B cell (primary cell): Measurements from ENCODE around the gene RARRES1. TPM values are rescaled to one million over a fixed set of nuclear protein-coding genes. Genes with fewer than 3 reads are reported as not detected.

Experiments
- ATAC-seq: fragments of 200-7000 bp; cut with Tn5 transposase; one replicate; pipeline ENCODE4 v1.10.0; 2021; ENCODE audit warnings: low read depth, mild to moderate bottlenecking, moderate number of reproducible peaks, moderate library complexity
- CTCF ChIA-PET: fragments of 350-600 bp; sonication (Branson Sonifier 250); formaldehyde crosslinking; loops from one replicate; lab custom pipeline; 2021; ENCODE audit warnings: antibody characterized with exemption, inconsistent platforms; lab: Charles Lee
- POLR2A ChIA-PET: fragments of 350-600 bp; sonication (Branson Sonifier 250); formaldehyde crosslinking; loops from one replicate; lab custom pipeline; 2021; ENCODE audit warnings: antibody characterized with exemption; lab: Charles Lee
- DNase-seq: peaks from one replicate; pipeline ENCODE4 v3.0.0; 2013
- H2AFZ ChIP-seq: 2 replicates; pipeline ENCODE4 v1.6.1; 2012; ENCODE audit warnings: mild to moderate bottlenecking, low read depth, low read length; ENCODE audit not compliant: insufficient read depth, poor library complexity, severe bottlenecking
- H3K27ac ChIP-seq, 2 donors: 1 replicate in 1 of 2; 2 replicates in 1 of 2; pipeline ENCODE4 v1.5.1; 2012 to 2013; ENCODE audit warnings: low read length in 2 of 2, mild to moderate bottlenecking in 2 of 2, moderate library complexity in 1 of 2
- H3K27me3 ChIP-seq, 4 experiments: fragments of 200-600 bp in 1 of 4; sonication (generic) in 1 of 4; replicated peaks in 1 of 4; 1 replicate in 2 of 4; 2 replicates in 2 of 4; pipeline versions ENCODE4 v1.6.1 to v1.7.0; 2013 to 2016; ENCODE audit warnings: low read length in 3 of 4, mild to moderate bottlenecking in 2 of 4, mixed read lengths in 1 of 4, moderate library complexity in 1 of 4; ENCODE audit not compliant: insufficient read depth in 4 of 4, control insufficient read depth in 3 of 4; ENCODE audit errors: control extremely low read depth in 1 of 4
- H3K36me3 ChIP-seq, 2 experiments: replicated peaks in 1 of 2; 1 replicate in 1 of 2; 2 replicates in 1 of 2; pipeline versions ENCODE4 v1.6.1 to v1.7.1; 2013; ENCODE audit warnings: low read length in 1 of 2; ENCODE audit not compliant: insufficient read depth in 2 of 2, control insufficient read depth in 1 of 2; ENCODE audit errors: control extremely low read depth in 1 of 2, extremely low read depth in 1 of 2
- H3K4me1 ChIP-seq, 2 donors: fragments of 200-600 bp in 1 of 2; sonication (generic) in 1 of 2; 1 replicate in 1 of 2; 2 replicates in 1 of 2; pipeline versions ENCODE4 v1.5.1 to v1.6.1; 2013 to 2017; ENCODE audit warnings: low read length in 2 of 2; ENCODE audit not compliant: control insufficient read depth in 2 of 2, insufficient read depth in 2 of 2
- H3K4me2 ChIP-seq: replicated peaks from 2 replicates; pipeline ENCODE3; 2012; ENCODE audit warnings: mild to moderate bottlenecking, low read depth, low read length; ENCODE audit not compliant: poor library complexity, severe bottlenecking
- H3K4me3 ChIP-seq, 5 experiments: fragments of 200-600 bp in 1 of 5; sonication (generic) in 1 of 5; 1 replicate in 3 of 5; 2 replicates in 2 of 5; pipeline versions ENCODE4 v1.5.1 to v1.7.0; 2011 to 2016; ENCODE audit warnings: low read length in 4 of 5, mild to moderate bottlenecking in 4 of 5, low read depth in 2 of 5, control low read depth in 1 of 5, moderate library complexity in 1 of 5; ENCODE audit not compliant: insufficient read depth in 1 of 5; ENCODE audit errors: control extremely low read depth in 1 of 5, extremely low read depth in 1 of 5
- H3K79me2 ChIP-seq: fragments of 200-600 bp; sonication (generic); one replicate; pipeline ENCODE4 v1.6.0; 2016; ENCODE audit warnings: low read length; ENCODE audit not compliant: control insufficient read depth, insufficient read depth
- H3K9ac ChIP-seq: fragments of 200-600 bp; sonication (generic); 2 replicates; pipeline ENCODE4 v1.6.1; 2017; ENCODE audit warnings: mild to moderate bottlenecking, low read length, moderate library complexity
- H3K9me3 ChIP-seq, 3 donors: one replicate each; pipeline versions ENCODE4 v1.6.1 to v1.7.1; 2013; ENCODE audit warnings: low read length in 2 of 3; ENCODE audit not compliant: control insufficient read depth in 2 of 3, insufficient read depth in 1 of 3; ENCODE audit errors: control extremely low read depth in 1 of 3
- H4K20me1 ChIP-seq: 2 replicates; pipeline ENCODE4 v1.6.0; 2012; ENCODE audit warnings: mild to moderate bottlenecking, low read length; ENCODE audit not compliant: insufficient read depth, control insufficient read depth, poor library complexity, severe bottlenecking
- H3K27ac Mint-ChIP-seq: one replicate; pipeline ENCODE4 v1.8.0; 2021; ENCODE audit warnings: mixed read lengths
- H3K27me3 Mint-ChIP-seq: one replicate; pipeline ENCODE4 v1.8.0; 2021; ENCODE audit warnings: mixed read lengths
- H3K4me1 Mint-ChIP-seq: one replicate; pipeline ENCODE4 v1.8.0; 2021; ENCODE audit warnings: mixed read lengths
- H3K4me3 Mint-ChIP-seq: one replicate; pipeline ENCODE4 v1.8.0; 2021; ENCODE audit warnings: mixed read lengths
- H3K9me3 Mint-ChIP-seq: one replicate; pipeline ENCODE4 v1.8.0; 2022; ENCODE audit warnings: mixed read lengths; ENCODE audit not compliant: insufficient read depth
- CTCF ChIP-seq: fragments of 200-600 bp; IDR thresholded peaks from one replicate; pipeline ENCODE4 v1.8.0; 2022; ENCODE audit warnings: antibody characterized with exemption, mild to moderate bottlenecking
- EZH2 ChIP-seq: IDR thresholded peaks from 2 replicates; pipeline ENCODE4 v1.6.1; 2012; ENCODE audit warnings: borderline replicate concordance, low read depth, mild to moderate bottlenecking, moderate library complexity, low read length; ENCODE audit not compliant: insufficient read depth, poor library complexity, severe bottlenecking
- WGBS: methylation state at CpG from one replicate; pipeline ENCODE4 v1.1.5; 2013; ENCODE audit warnings: missing lambda C conversion rate; ENCODE audit not compliant: insufficient coverage; 5-methylcytosine and 5-hydroxymethylcytosine counted together
- intact Hi-C: fragments of 100-400 bp; cut with micrococcal nuclease; formaldehyde crosslinking; loops from one replicate; pipeline ENCODE4 v1.10.0; 2022
- polyA plus RNA-seq: library from polyadenylated mRNA; depleted of rRNA; stranded (reverse); fragments of >200 nt; gene quantifications from 2 replicates; pipeline ENCODE4 v1.2.3, GENCODE V29; 2012
- total RNA-seq, 2 donors: library from RNA; stranded (reverse); fragments of 120-200 nt in 1 of 2; gene quantifications; 1 replicate in 1 of 2; 2 replicates in 1 of 2; pipeline versions ENCODE4 v1.2.3 to v1.2.4, GENCODE V29; 2013 to 2022

Gene RARRES1
- total and polyA plus RNA-seq, 2 donors (not counting 1 experiment from before 2014, with no cell fraction given), result not detected

GRCh38 chr3:158727206-158728060 is 4.8 kb downstream of the RARRES1 start:
- TF ChIP-seq CTCF, result peak; percentile 86
- TF ChIP-seq EZH2, result no peak
- Histone ChIP-seq H3K9ac (peak overlapping the region; percentile 52), H3K4me1 (peaks cover 20 to 27% of the 10 kb centered on the region in 2 donors), H3K9me3 (no peaks in the 10 kb centered on the region), H2AFZ (peak overlapping the region; percentile 61), H3K79me2 (no peaks in the 10 kb centered on the region), H4K20me1 (no peaks in the 10 kb centered on the region), H3K4me3 (peak overlapping the region in 1 of 5 experiments; percentile 56), H3K27me3 (peaks cover 0 to 9% (median 3%) of the 10 kb centered on the region in 4 experiments), H3K27ac (no peak overlapping the region), H3K4me2 (peak overlapping the region; percentile 65), H3K36me3 (no peaks in the 10 kb centered on the region)
- Mint-ChIP-seq H3K27me3 (peaks cover 5% of the 10 kb centered on the region), H3K4me3 (peak overlapping the region; percentile 25), H3K9me3 (no peaks in the 10 kb centered on the region), H3K4me1 (peaks cover 23% of the 10 kb centered on the region), H3K27ac (no peak overlapping the region)
- ATAC-seq (peak; percentile 62), DNase-seq (peak; percentile 74)
- ChIA-PET POLR2A (no interaction called here), CTCF (interaction anchor here (0.8 to 4.7 kb wide), 19 partner anchors 9 to 533 kb away, joined by 3 to 122 read pairs (median 6); partner anchors contain the start of gene MFSD1)
- WGBS, result 29% methylated on average over 6 of the region's 10 CpGs
- intact Hi-C loops, result loop anchor here (1.0 to 5.0 kb wide), 2 partner anchors 64 to 535 kb away; no protein-coding TSS in a partner anchor
